Measurements from ENCODE around the gene ZC3H10. TPM values are rescaled to one million over a fixed set of nuclear protein-coding genes. Genes with fewer than 3 reads are reported as not detected.

Gene ZC3H10
- total RNA-seq, 1 donor from 2014 or later = 4.1 TPM

- H3K36me3 Mint-ChIP-seq (ENCODE audit: low read depth, unreplicated experiment) = peaks cover 36% of the 10 kb centered on the region
- H3K36me3 ChIP-seq (ENCODE audit: insufficient read depth, low read length) = peaks cover 53% of the 10 kb centered on the region
- DNase-seq (ENCODE audit: low read depth) = no peak
Observed at GRCh38 chr12:56172839-56173238, 54.8 kb downstream of the ZC3H10 start.

More at GRCh38 chr12:56172839-56173238, 54.8 kb downstream of the ZC3H10 start:
- Mint-ChIP-seq H3K27ac (ENCODE audit: unreplicated experiment) (no peak overlapping the region), H3K27me3 (ENCODE audit: low read depth, unreplicated experiment) (no peaks in the 10 kb centered on the region), H3K4me3 (ENCODE audit: unreplicated experiment) (no peak overlapping the region), H3K9me3 (ENCODE audit: unreplicated experiment) (no peaks in the 10 kb centered on the region), H3K4me1 (ENCODE audit: low read depth, unreplicated experiment) (no peaks in the 10 kb centered on the region)
- TF ChIP-seq EZH2 (IDR thresholded peaks at IDR 0.05; ENCODE audit: insufficient read depth, low read length) (no peak), CTCF (IDR thresholded peaks at IDR 0.05; ENCODE audit: insufficient read depth, low read depth, low read length) (no peak)
- H3K9me3 ChIP-seq (ENCODE audit: insufficient read depth, low read depth, low read length) = no peaks in the 10 kb centered on the region
- H3K4me1 ChIP-seq (ENCODE audit: insufficient read depth, low read length) = no peaks in the 10 kb centered on the region
- FAIRE-seq = no peak
- no peaks in the 10 kb centered on the region for H3K79me2 ChIP-seq (ENCODE audit: insufficient read depth, low read length)
- peaks cover 4% of the 10 kb centered on the region for H4K20me1 ChIP-seq (ENCODE audit: insufficient read depth, low read length)
- H3K9ac ChIP-seq (ENCODE audit: low read length) = no peak overlapping the region
- H3K27ac ChIP-seq (ENCODE audit: low read depth, low read length) = no peak overlapping the region
- no peak overlapping the region for H3K4me3 ChIP-seq (ENCODE audit: insufficient read depth, low read depth, low read length)
- no peak overlapping the region for H2AFZ ChIP-seq (ENCODE audit: low read depth, low read length)
- H3K27me3 ChIP-seq (ENCODE audit: insufficient read depth, low read length) = no peaks in the 10 kb centered on the region
- no peak overlapping the region for H3K4me2 ChIP-seq (ENCODE audit: low read length)

Other genes with a start within 250 kb of the ZC3H10 start
- 31.5 and 33.6 TPM in 2 replicates for gene PYM1, start 190.4 kb upstream of the ZC3H10 start, total RNA-seq
- 108 and 118 TPM in 2 replicates for gene DGKA, start 187.1 kb upstream of the ZC3H10 start, total RNA-seq
- 3.9 and 13.8 TPM in 2 replicates for gene PMEL, start 152.2 kb upstream of the ZC3H10 start, total RNA-seq
- 37.8 and 44.3 TPM in 2 replicates for gene CDK2, start 151.4 kb upstream of the ZC3H10 start, total RNA-seq
- 110 and 127 TPM in 2 replicates for gene RAB5B, start 144.2 kb upstream of the ZC3H10 start, total RNA-seq
- gene SUOX, start 121.0 kb upstream of the ZC3H10 start, total RNA-seq = 13.6 and 14.3 TPM in 2 replicates
- 5.6 and 6.9 TPM in 2 replicates for gene IKZF4, start 97.2 kb upstream of the ZC3H10 start, total RNA-seq
- gene RPS26, start 76.3 kb upstream of the ZC3H10 start, total RNA-seq = 39.4 and 45.9 TPM in 2 replicates
- 2.6 and 3.8 TPM in 2 replicates for gene ERBB3, start 38.1 kb upstream of the ZC3H10 start, total RNA-seq
- gene PA2G4, start 13.7 kb upstream of the ZC3H10 start, total RNA-seq = 124 and 130 TPM in 2 replicates
- 3,078 and 3,088 TPM in 2 replicates for gene RPL41, start 1.6 kb upstream of the ZC3H10 start, total RNA-seq
- gene ESYT1, start 10.0 kb downstream of the ZC3H10 start, total RNA-seq = 138 and 142 TPM in 2 replicates
- gene MYL6B, start 34.3 kb downstream of the ZC3H10 start, total RNA-seq = 110 and 118 TPM in 2 replicates
- gene MYL6, start 40.1 kb downstream of the ZC3H10 start, total RNA-seq = 2,485 and 2,685 TPM in 2 replicates
- gene SMARCC2, start 71.2 kb downstream of the ZC3H10 start, total RNA-seq = 57.5 and 57.6 TPM in 2 replicates
- 85.8 and 85.9 TPM in 2 replicates for gene RNF41, start 103.7 kb downstream of the ZC3H10 start, total RNA-seq
- 29.1 and 29.9 TPM in 2 replicates for gene NABP2, start 106.1 kb downstream of the ZC3H10 start, total RNA-seq
- gene SLC39A5, start 111.8 kb downstream of the ZC3H10 start, total RNA-seq = 0.39 TPM in 1 of 2 replicates, not detected in the other
- gene ANKRD52, start 140.1 kb downstream of the ZC3H10 start, total RNA-seq = 98.4 and 105 TPM in 2 replicates
- 6.7 and 9.3 TPM in 2 replicates for gene COQ10A, start 148.7 kb downstream of the ZC3H10 start, total RNA-seq
- gene CS, start 182.1 kb downstream of the ZC3H10 start, total RNA-seq = 171 and 212 TPM in 2 replicates
- 187 and 202 TPM in 2 replicates for gene CNPY2, start 197.7 kb downstream of the ZC3H10 start, total RNA-seq
- 10.1 and 15.4 TPM in 2 replicates for gene PAN2, start 215.7 kb downstream of the ZC3H10 start, total RNA-seq
- gene IL23A, start 220.6 kb downstream of the ZC3H10 start, total RNA-seq = 0.32 TPM in 1 of 2 replicates, not detected in the other
- gene STAT2, start 241.8 kb downstream of the ZC3H10 start, total RNA-seq = 257 and 291 TPM in 2 replicates
- gene APOF, start 244.6 kb downstream of the ZC3H10 start, total RNA-seq = not detected in 2 replicates